WTC11 (cell line): ENCODE measurements around the gene WNT5A. TPM values are rescaled to one million over a fixed set of nuclear protein-coding genes. Genes with fewer than 3 reads are reported as not detected.

Source experiments
- ATAC-seq: fragments of 200-7000 bp; cut with Tn5 transposase; 2 replicates; pipeline ENCODE4 v1.10.0; 2021; ENCODE audit warnings: mild to moderate bottlenecking, moderate library complexity
- CTCF ChIA-PET: fragments of 300-600 bp; sonication (Branson Sonifier 250); formaldehyde crosslinking; loops from one replicate; lab custom pipeline; 2021; ENCODE audit warnings: antibody characterized with exemption; lab: Charles Lee
- POLR2A ChIA-PET: fragments of 350-600 bp; sonication (Branson Sonifier 250); formaldehyde crosslinking; loops from one replicate; lab custom pipeline; 2021; ENCODE audit warnings: antibody characterized with exemption; lab: Charles Lee
- DNase-seq: peaks from one replicate; pipeline ENCODE4 v3.0.0; 2021; ENCODE audit warnings: low spot score
- H3K27ac Mint-ChIP-seq: 2 replicates; pipeline ENCODE4 v1.8.0; 2021; ENCODE audit warnings: mixed read lengths
- H3K27me3 Mint-ChIP-seq: 2 replicates; pipeline ENCODE4 v1.8.0; 2021; ENCODE audit warnings: low read depth, mild to moderate bottlenecking, moderate library complexity, mixed read lengths
- H3K36me3 Mint-ChIP-seq: 2 replicates; pipeline ENCODE4 v1.8.0; 2021; ENCODE audit warnings: mixed read lengths
- H3K4me1 Mint-ChIP-seq: 2 replicates; pipeline ENCODE4 v1.8.0; 2022; ENCODE audit warnings: mixed read lengths
- H3K4me3 Mint-ChIP-seq: 2 replicates; pipeline ENCODE4 v1.8.0; 2021; ENCODE audit warnings: mild to moderate bottlenecking, moderate library complexity, mixed read lengths
- H3K9me3 Mint-ChIP-seq: 2 replicates; pipeline ENCODE4 v1.8.0; 2021; ENCODE audit warnings: mixed read lengths
- AR ChIP-seq: fragments of 250-450 bp; sonication (Bioruptor Pico); IDR thresholded peaks from 2 replicates; pipeline ENCODE4 v1.9.0; 2021; ENCODE audit warnings: mild to moderate bottlenecking
- ATF3 ChIP-seq: sonication (generic); formaldehyde crosslinking; conservative IDR thresholded peaks from 2 replicates; pipeline ENCODE4 v1.8.1; 2022; ENCODE audit warnings: mild to moderate bottlenecking, missing genetic modification reagents
- CREB1 ChIP-seq: sonication (generic); formaldehyde crosslinking; IDR thresholded peaks from 2 replicates; pipeline ENCODE4 v1.8.0; 2023; ENCODE audit warnings: mild to moderate bottlenecking, missing genetic modification reagents
- E2F1 ChIP-seq: sonication (generic); formaldehyde crosslinking; IDR thresholded peaks from 2 replicates; pipeline ENCODE4 v1.8.0; 2022; ENCODE audit warnings: mild to moderate bottlenecking, missing genetic modification reagents
- ELF4 ChIP-seq: sonication (generic); formaldehyde crosslinking; IDR thresholded peaks from 2 replicates; pipeline ENCODE4 v1.8.1; 2022; ENCODE audit warnings: low read depth, mild to moderate bottlenecking, moderate library complexity, missing genetic modification reagents
- FOXJ3 ChIP-seq: sonication (generic); formaldehyde crosslinking; IDR thresholded peaks from 2 replicates; pipeline ENCODE4 v1.9.0; 2021; ENCODE audit warnings: missing genetic modification reagents, mild to moderate bottlenecking, borderline replicate concordance
- FOXP1 ChIP-seq: sonication (generic); formaldehyde crosslinking; IDR thresholded peaks from 2 replicates; pipeline ENCODE4 v1.8.0; 2022; ENCODE audit warnings: missing genetic modification reagents, mild to moderate bottlenecking, moderate library complexity, borderline replicate concordance
- GABPB1 ChIP-seq: sonication (generic); formaldehyde crosslinking; IDR thresholded peaks from 2 replicates; pipeline ENCODE4 v1.8.1; 2023; ENCODE audit warnings: mild to moderate bottlenecking, missing genetic modification reagents
- IRF1 ChIP-seq: sonication (generic); formaldehyde crosslinking; IDR thresholded peaks from 2 replicates; pipeline ENCODE4 v1.8.0; 2023; ENCODE audit warnings: missing genetic modification reagents
- IRF2 ChIP-seq: sonication (generic); formaldehyde crosslinking; IDR thresholded peaks from 2 replicates; pipeline ENCODE4 v1.8.0; 2022; ENCODE audit warnings: low read depth, missing genetic modification reagents, borderline replicate concordance
- NFYB ChIP-seq: sonication (generic); formaldehyde crosslinking; conservative IDR thresholded peaks from 2 replicates; pipeline ENCODE4 v1.8.0; 2022; ENCODE audit warnings: low read depth, missing genetic modification reagents
- OVOL2 ChIP-seq: fragments of 250-450 bp; sonication (Bioruptor Pico); IDR thresholded peaks from 2 replicates; pipeline ENCODE4 v1.9.0; 2021; ENCODE audit warnings: mild to moderate bottlenecking, borderline replicate concordance
- PREB ChIP-seq: sonication (generic); formaldehyde crosslinking; IDR thresholded peaks from 2 replicates; pipeline ENCODE4 v1.8.1; 2022; ENCODE audit warnings: mild to moderate bottlenecking, missing genetic modification reagents, moderate library complexity, borderline replicate concordance
- PRRX2 ChIP-seq: fragments of 250-450 bp; sonication (Bioruptor Pico); IDR thresholded peaks from 2 replicates; pipeline ENCODE4 v1.8.0; 2021; ENCODE audit warnings: mild to moderate bottlenecking
- RELA ChIP-seq: sonication (generic); formaldehyde crosslinking; IDR thresholded peaks from 2 replicates; pipeline ENCODE4 v1.8.1; 2022; ENCODE audit warnings: missing genetic modification reagents, mild to moderate bottlenecking, borderline replicate concordance
- SMAD3 ChIP-seq: sonication (generic); formaldehyde crosslinking; IDR thresholded peaks from 2 replicates; pipeline ENCODE4 v1.8.0; 2022; ENCODE audit warnings: missing genetic modification reagents, mild to moderate bottlenecking, borderline replicate concordance
- SOX15 ChIP-seq: fragments of 250-450 bp; sonication (Bioruptor Pico); IDR thresholded peaks from 2 replicates; pipeline ENCODE4 v1.9.0; 2021; ENCODE audit warnings: mild to moderate bottlenecking
- ZNF425 ChIP-seq: fragments of 250-450 bp; sonication (Bioruptor Pico); conservative IDR thresholded peaks from 2 replicates; pipeline ENCODE4 v1.9.0; 2021; ENCODE audit warnings: mild to moderate bottlenecking
- ZNF671 ChIP-seq: fragments of 250-450 bp; sonication (Bioruptor Pico); IDR thresholded peaks from 2 replicates; pipeline ENCODE4 v1.8.0; 2021; ENCODE audit warnings: mild to moderate bottlenecking
- ZSCAN18 ChIP-seq: fragments of 250-450 bp; sonication (Bioruptor Pico); IDR thresholded peaks from 2 replicates; pipeline ENCODE4 v2.1.2; 2022; ENCODE audit warnings: mild to moderate bottlenecking, moderate library complexity
- total RNA-seq: library from RNA; stranded (reverse); gene quantifications from 3 replicates; pipeline ENCODE4 v1.2.3, GENCODE V29; 2021

Gene WNT5A
- total RNA-seq, 1 experiment from 2014 or later: 10.6 TPM

- ATAC-seq (no peak), DNase-seq (no peak)
- H3K9me3 Mint-ChIP-seq: no peaks in the 10 kb centered on the region
- no peak overlapping the region for H3K27ac Mint-ChIP-seq
- ChIA-PET CTCF (no interaction called here), POLR2A (no interaction called here)
- no peaks in the 10 kb centered on the region for H3K36me3 Mint-ChIP-seq
- H3K4me3 Mint-ChIP-seq: no peak overlapping the region
- H3K27me3 Mint-ChIP-seq: no peaks in the 10 kb centered on the region
- H3K4me1 Mint-ChIP-seq: peaks cover 19% of the 10 kb centered on the region
- TF ChIP-seq ZSCAN18 (CRISPR knock-in tag) (no peak), IRF2 (CRISPR knock-in tag) (no peak), CREB1 (no peak), AR (no peak), IRF1 (no peak), ATF3 (CRISPR knock-in tag) (no peak)
- TF ChIP-seq, all 79 proteins: peak for 0
Measured at GRCh38 chr3:55466526-55466925, 20.6 kb downstream of the WNT5A start.

GRCh38 chr3:55461896-55462295 is 25.2 kb downstream of the WNT5A start:
- ChIA-PET CTCF (no interaction called here), POLR2A (no interaction called here)
- DNase-seq (no peak), ATAC-seq (no peak)
- peaks cover 6% of the 10 kb centered on the region; the same call in 1 of the 2 replicates for H3K4me1 Mint-ChIP-seq
- no peaks in the 10 kb centered on the region; the same call in 1 of the 2 replicates for H3K27me3 Mint-ChIP-seq
- H3K9me3 Mint-ChIP-seq: no peaks in the 10 kb centered on the region
- H3K4me3 Mint-ChIP-seq: no peak overlapping the region
- H3K36me3 Mint-ChIP-seq: no peaks in the 10 kb centered on the region
- H3K27ac Mint-ChIP-seq: no peak overlapping the region
- TF ChIP-seq ZNF671 (CRISPR knock-in tag) (no peak), SOX15 (CRISPR knock-in tag) (no peak), ELF4 (no peak), IRF1 (no peak), PREB (CRISPR knock-in tag) (no peak), AR (no peak), ZNF425 (CRISPR knock-in tag) (no peak), PRRX2 (CRISPR knock-in tag) (no peak), NFYB (CRISPR knock-in tag) (no peak), OVOL2 (CRISPR knock-in tag) (no peak), FOXJ3 (CRISPR knock-in tag) (no peak), FOXP1 (CRISPR knock-in tag) (no peak), RELA (CRISPR knock-in tag) (no peak), SMAD3 (CRISPR knock-in tag) (no peak), GABPB1 (CRISPR knock-in tag) (no peak), E2F1 (no peak)
